ENCODE data around the gene ATP6V1F.

The ATP6V1F gene

GRCh38 chr7:128882134-128882533, 19.5 kb downstream of the ATP6V1F start:
- DNase-seq (ENCODE audit: low read depth in 3 of 3, low spot score in 1 of 3): no peak

- peak; percentile 53 to 88 (median 79) for DNase-seq (ENCODE audit: low read depth in 3 of 3, low spot score in 1 of 3)
These were observed 21.2 kb downstream of the ATP6V1F start for GRCh38 chr7:128883622-128884448.

GRCh38 chr7:128884561-128885369, 22.1 kb downstream of the ATP6V1F start:
- DNase-seq (ENCODE audit: low read depth in 3 of 3, low spot score in 1 of 3): no peak

- no peak for DNase-seq (ENCODE audit: low read depth in 3 of 3, low spot score in 1 of 3)
These were observed 22.9 kb downstream of the ATP6V1F start for GRCh38 chr7:128885370-128886187.

- DNase-seq (ENCODE audit: low read depth in 3 of 3, low spot score in 1 of 3): no peak
These were observed 23.9 kb downstream of the ATP6V1F start for GRCh38 chr7:128886391-128887168.

GRCh38 chr7:128887169-128888038, 24.7 kb downstream of the ATP6V1F start:
- no peak for DNase-seq (ENCODE audit: low read depth in 3 of 3, low spot score in 1 of 3)

- DNase-seq (ENCODE audit: low read depth in 3 of 3, low spot score in 1 of 3): no peak
These were observed 25.5 kb downstream of the ATP6V1F start for GRCh38 chr7:128888039-128888755.

- DNase-seq (ENCODE audit: low read depth in 3 of 3, low spot score in 1 of 3): no peak
These were observed 26.1 kb downstream of the ATP6V1F start for GRCh38 chr7:128888756-128889095.

- no peak for DNase-seq (ENCODE audit: low read depth in 3 of 3, low spot score in 1 of 3)
These were observed 26.5 kb downstream of the ATP6V1F start for GRCh38 chr7:128889121-128889520.

- DNase-seq (ENCODE audit: low read depth in 3 of 3, low spot score in 1 of 3): no peak
These were observed 27.9 kb downstream of the ATP6V1F start for GRCh38 chr7:128890306-128891109.

- no peak for DNase-seq (ENCODE audit: low read depth in 3 of 3, low spot score in 1 of 3)
These were observed 28.7 kb downstream of the ATP6V1F start for GRCh38 chr7:128891110-128891941.

GRCh38 chr7:128891942-128892269, 29.2 kb downstream of the ATP6V1F start:
- DNase-seq (ENCODE audit: low read depth in 3 of 3, low spot score in 1 of 3): no peak

GRCh38 chr7:128892521-128893250, 30.0 kb downstream of the ATP6V1F start:
- DNase-seq (ENCODE audit: low read depth in 3 of 3, low spot score in 1 of 3): no peak

GRCh38 chr7:128893251-128894100, 30.8 kb downstream of the ATP6V1F start:
- no peak for DNase-seq (ENCODE audit: low read depth in 3 of 3, low spot score in 1 of 3)

- no peak for DNase-seq (ENCODE audit: low read depth in 3 of 3, low spot score in 1 of 3)
These were observed 31.4 kb downstream of the ATP6V1F start for GRCh38 chr7:128894101-128894440.

- DNase-seq (ENCODE audit: low read depth in 3 of 3, low spot score in 1 of 3): no peak
These were observed 32.7 kb downstream of the ATP6V1F start for GRCh38 chr7:128895320-128895719.

Measured in stimulated activated CD4-positive, alpha-beta T cell treated with anti-CD3 and anti-CD28 coated beads, TNF-alpha, amount 100 ng/mL, for 1 hour (primary cell).